H1 (cell line): ENCODE results near the gene NOM1. TPM values are rescaled to one million over a fixed set of nuclear protein-coding genes. Genes with fewer than 3 reads are reported as not detected.

Experiments
- ATF3 ChIP-seq: IDR thresholded peaks from 2 replicates; pipeline ENCODE4 v1.6.1; 2011; ENCODE audit warnings: low read depth, mild to moderate bottlenecking, low read length; ENCODE audit not compliant: insufficient read depth
- polyA plus RNA-seq, 7 experiments: library from polyadenylated mRNA; depleted of rRNA in 3 of 7; stranded (reverse) in 5 of 7; unstranded in 2 of 7; fragments of >200 nt in 5 of 7; fragments of 200-250 nt in 2 of 7; gene quantifications; 1 replicate in 5 of 7; 2 replicates in 1 of 7; 4 replicates in 1 of 7; pipeline versions ENCODE4 v1.2.1 to v1.2.3, GENCODE V29; 2011 to 2013; ENCODE audit warnings: missing spikeins in 2 of 7, mixed read lengths in 2 of 7
- total RNA-seq: library from RNA; stranded (reverse); fragmentation: NEBNext Ultra II Directional; extraction: Animal tissue kit (Norgen Biotek cat#: 25700); gene quantifications from 2 replicates; pipeline ENCODE4 v1.2.1, GENCODE V29; 2021

The NOM1 gene
- total and polyA plus RNA-seq, 2 of the 8 experiments (the other 6 are each of a cell fraction or from before 2014, with no cell fraction given), result 10.6 to 29.1 TPM

GRCh38 chr7:157006205-157006747 lies 56.8 kb downstream of the NOM1 start (continued):
- TF ChIP-seq ATF3, result no peak
